ENCODE data around the gene IGFL4. TPM values are rescaled to one million over a fixed set of nuclear protein-coding genes. Genes with fewer than 3 reads are reported as not detected.
"Not testable (repeated sequence)": the region's sequence is repeated elsewhere in the genome, so short reads cannot be mapped to it uniquely, and the experiment has no call there.

IGFL4 gene
- total RNA-seq, 4 donors from 2014 or later, result not detected

GRCh38 chr19:46079576-46079975, 38.8 kb upstream of the IGFL4 start:
- H3K4me3 ChIP-seq, result no peak overlapping the region
- 72% methylated on average over 7 of the region's 7 CpGs; no CpG with 5 or more reads in 1 of the 2 donors for WGBS, 2 donors (ENCODE audit: low coverage in 1 of 2)
- peaks cover 0 to 14% (median 8%) of the 10 kb centered on the region in 4 donors for H3K4me1 ChIP-seq
- no peak for DNase-seq
- TF ChIP-seq POLR2AphosphoS5 (IDR thresholded peaks at IDR 0.05) (no peak), EP300 (IDR thresholded peaks at IDR 0.05; ENCODE audit: low read depth) (no peak), CTCF (IDR thresholded peaks at IDR 0.05) (no peak), POLR2A (IDR thresholded peaks at IDR 0.05) (no peak)
- H3K36me3 ChIP-seq, result no peaks in the 10 kb centered on the region
- intact Hi-C loops (cut with DNase I; ENCODE audit: low total_unique reads) (loop anchor here (5.0 kb wide), 1 partner anchor 188 kb away; no protein-coding TSS in a partner anchor), in situ Hi-C loops (cut with MboI; ENCODE audit: low pct_ligation_motif_present in 1 of 4, low pct_unique_long_range_greater_than_20kb in 1 of 4, low sequenced_read_pairs in 3 of 4) (loop anchor here in 2 of 4 donors (25.0 kb wide), 1 partner anchor 183 kb away; no protein-coding TSS in a partner anchor)
- H3K9me3 ChIP-seq, result no peaks in the 10 kb centered on the region
- H3K27me3 ChIP-seq, result peaks cover 68% of the 10 kb centered on the region
- peak overlapping the region in 2 of 4 donors; percentile 14 to 72 for H3K27ac ChIP-seq

DNA sequence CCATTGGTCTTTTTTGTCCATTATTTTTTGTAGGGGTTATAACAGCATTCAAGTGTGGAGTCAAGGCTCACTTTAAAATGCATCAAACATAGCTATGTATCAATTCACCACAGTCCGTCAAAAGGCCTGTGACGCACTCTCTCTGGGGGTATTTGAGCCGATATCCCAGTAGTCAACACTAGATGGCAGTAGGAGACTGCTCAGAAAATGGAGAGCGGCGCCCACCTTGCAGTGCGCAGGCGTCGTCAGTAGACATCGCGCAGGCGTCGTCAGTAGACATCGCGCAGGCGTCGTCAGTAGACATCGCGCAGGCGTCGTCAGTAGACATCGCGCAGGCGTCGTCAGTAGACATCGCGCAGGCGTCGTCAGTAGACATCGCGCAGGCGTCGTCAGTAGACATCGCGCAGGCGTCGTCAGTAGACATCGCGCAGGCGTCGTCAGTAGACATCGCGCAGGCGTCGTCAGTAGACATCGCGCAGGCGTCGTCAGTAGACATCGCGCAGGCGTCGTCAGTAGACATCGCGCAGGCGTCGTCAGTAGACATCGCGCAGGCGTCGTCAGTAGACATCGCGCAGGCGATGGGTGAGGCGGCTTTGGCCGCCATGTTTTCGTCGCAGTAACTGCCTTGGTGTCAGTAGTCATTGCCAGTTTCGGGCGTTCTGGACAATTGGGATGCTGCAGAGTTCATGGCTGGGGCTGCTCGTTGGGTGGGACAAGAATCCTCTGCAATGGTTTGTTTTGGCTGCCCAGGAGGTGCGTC, 38.0 kb upstream of the IGFL4 start:
- intact Hi-C loops (cut with DNase I; ENCODE audit: low total_unique reads), result loop anchor here (5.0 kb wide), 1 partner anchor 189 kb away; no protein-coding TSS in a partner anchor
- H3K4me1 ChIP-seq, result peaks cover 0 to 14% (median 8%) of the 10 kb centered on the region in 4 donors
- peak; percentile 21 for DNase-seq
- peak; percentile 41 to 64 (median 48) for TF ChIP-seq CTCF (IDR thresholded peaks at IDR 0.05)
- H3K27me3 ChIP-seq, result peaks cover 67% of the 10 kb centered on the region
- 50 to 52% methylated on average over 2 to 41 of the region's 71 CpGs for WGBS, 2 donors (ENCODE audit: low coverage in 1 of 2)
- not testable (repeated sequence) for H3K9me3 ChIP-seq, H3K36me3 ChIP-seq, H3K4me3 ChIP-seq
- peak overlapping the region in 2 of 4 donors; percentile 19 to 72 for H3K27ac ChIP-seq
- in situ Hi-C loops (cut with MboI; ENCODE audit: low pct_ligation_motif_present in 1 of 4, low pct_unique_long_range_greater_than_20kb in 1 of 4, low sequenced_read_pairs in 3 of 4), result loop anchor here in 2 of 4 donors (25.0 kb wide), 1 partner anchor 184 kb away; no protein-coding TSS in a partner anchor

GRCh38 chr19:46077815-46078167, 37.0 kb upstream of the IGFL4 start:
- peak overlapping the region in 1 of 4 donors; percentile 43 for H3K4me3 ChIP-seq
- peaks cover 67% of the 10 kb centered on the region for H3K27me3 ChIP-seq
- in situ Hi-C loops (cut with MboI; ENCODE audit: low pct_ligation_motif_present in 1 of 4, low pct_unique_long_range_greater_than_20kb in 1 of 4, low sequenced_read_pairs in 3 of 4) (loop anchor here in 2 of 4 donors (25.0 kb wide), 1 partner anchor 185 kb away; no protein-coding TSS in a partner anchor), intact Hi-C loops (cut with DNase I; ENCODE audit: low total_unique reads) (loop anchor here (5.0 kb wide), 1 partner anchor 190 kb away; no protein-coding TSS in a partner anchor)
- no peaks in the 10 kb centered on the region for H3K36me3 ChIP-seq
- peaks cover 0 to 14% (median 8%) of the 10 kb centered on the region in 4 donors for H3K4me1 ChIP-seq
- TF ChIP-seq POLR2A (IDR thresholded peaks at IDR 0.05) (no peak), CTCF (IDR thresholded peaks at IDR 0.05) (peak in 1 of 5 experiments; percentile 14)
- no peaks in the 10 kb centered on the region for H3K9me3 ChIP-seq
- no peak overlapping the region for H3K27ac ChIP-seq
- no peak for DNase-seq
- WGBS, 2 donors (ENCODE audit: low coverage in 1 of 2), result 24 to 65% methylated on average over 2 to 6 of the region's 6 CpGs

DNA sequence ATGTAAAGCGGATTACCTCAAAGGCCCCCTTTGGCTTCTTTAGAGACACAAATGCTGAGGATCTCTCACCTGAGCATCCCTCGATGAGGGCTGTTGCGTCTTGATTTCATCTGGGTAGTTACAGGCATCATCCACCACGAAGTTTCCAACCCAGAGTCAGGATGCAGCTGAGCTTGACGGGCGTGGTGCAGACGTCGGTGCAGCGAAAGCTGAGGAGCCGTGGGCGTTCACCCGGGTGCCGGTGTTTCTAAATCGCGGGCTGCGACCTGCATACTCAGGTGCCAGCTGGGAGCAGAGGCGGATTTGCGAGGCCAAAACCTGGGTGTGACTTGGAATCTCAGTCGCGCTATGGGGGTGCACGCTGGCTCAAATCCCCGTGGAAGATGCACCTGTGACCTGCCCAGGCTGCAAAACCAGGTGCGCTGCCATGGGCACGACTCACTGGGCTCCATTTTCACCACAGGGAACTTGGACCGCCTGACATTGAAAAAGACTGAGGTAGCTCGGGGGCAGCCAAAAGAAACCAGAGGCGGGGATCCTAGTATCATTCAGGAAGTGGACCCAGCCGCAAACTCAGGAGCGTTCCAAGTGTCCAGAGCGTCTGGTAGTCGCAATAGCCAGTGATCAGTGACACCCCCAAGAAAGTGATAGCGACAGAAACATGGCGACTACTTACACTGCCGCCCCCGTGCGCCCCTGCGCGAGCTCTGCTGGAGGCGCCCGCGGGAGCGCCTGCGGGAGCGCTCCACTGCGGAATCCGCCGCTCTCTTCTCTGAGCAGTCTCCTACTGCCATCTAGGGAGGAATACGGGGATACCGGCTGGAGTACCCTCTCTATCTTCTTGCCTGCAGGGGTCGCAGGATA, 36.4 kb upstream of the IGFL4 start:
- Histone ChIP-seq H3K4me3 (peak overlapping the region in 3 of 4 donors; percentile 15 to 43 (median 16)), H3K27me3 (peaks cover 62% of the 10 kb centered on the region), H3K9me3 (no peaks in the 10 kb centered on the region), H3K36me3 (no peaks in the 10 kb centered on the region), H3K27ac (no peak overlapping the region), H3K4me1 (peaks cover 0 to 14% (median 8%) of the 10 kb centered on the region in 4 donors)
- 6% methylated on average over 43 of the region's 50 CpGs; no CpG with 5 or more reads in 1 of the 2 donors for WGBS, 2 donors (ENCODE audit: low coverage in 1 of 2)
- peak; percentile 57 for DNase-seq
- no peak for TF ChIP-seq POLR2A (IDR thresholded peaks at IDR 0.05)
- no peak for TF ChIP-seq POLR2AphosphoS5 (IDR thresholded peaks at IDR 0.05)
- no peak for TF ChIP-seq EP300 (IDR thresholded peaks at IDR 0.05; ENCODE audit: low read depth)
- peak; percentile 62 to 85 (median 79) for TF ChIP-seq CTCF (IDR thresholded peaks at IDR 0.05)
- in situ Hi-C loops (cut with MboI; ENCODE audit: low pct_ligation_motif_present in 1 of 4, low pct_unique_long_range_greater_than_20kb in 1 of 4, low sequenced_read_pairs in 3 of 4) (loop anchor here in 2 of 4 donors (25.0 kb wide), 1 partner anchor 185 kb away; no protein-coding TSS in a partner anchor), intact Hi-C loops (cut with DNase I; ENCODE audit: low total_unique reads) (loop anchor here (5.0 kb wide), 1 partner anchor 190 kb away; no protein-coding TSS in a partner anchor)

All from transverse colon (tissue), 4 donors.